PFSK-1 (cell line): ENCODE measurements around the gene NEK7.

ENCODE experiments used
- FOXP2 ChIP-seq: optimal IDR thresholded peaks from 2 replicates; pipeline ENCODE3; 2011; ENCODE audit warnings: borderline replicate concordance, control low read depth, inconsistent platforms; ENCODE audit not compliant: insufficient read depth; ENCODE audit errors: extremely low read length, extremely low read depth
- POLR2AphosphoS5 ChIP-seq: IDR thresholded peaks from 2 replicates; pipeline ENCODE4 v1.6.1; 2012; ENCODE audit warnings: low read depth, mild to moderate bottlenecking, control low read depth, low read length, moderate library complexity
- REST ChIP-seq, 2 experiments: IDR thresholded peaks; 2 replicates each; pipeline versions ENCODE4 v1.6.1 to v1.8.0; 2011 to 2012; ENCODE audit warnings: low read depth in 2 of 2, low read length in 2 of 2, control low read depth in 1 of 2, inconsistent platforms in 1 of 2, mild to moderate bottlenecking in 1 of 2, moderate library complexity in 1 of 2; ENCODE audit not compliant: insufficient read depth in 1 of 2
- SIN3A ChIP-seq: IDR thresholded peaks from 2 replicates; pipeline ENCODE4 v1.6.1; 2012; ENCODE audit warnings: mild to moderate bottlenecking, low read length, moderate library complexity, borderline replicate concordance; ENCODE audit not compliant: insufficient read depth
- TAF1 ChIP-seq: IDR thresholded peaks from 2 replicates; pipeline ENCODE4 v1.6.1; 2012; ENCODE audit warnings: low read length, control low read depth, borderline replicate concordance; ENCODE audit not compliant: insufficient read depth

The NEK7 gene

GRCh38 chr1:198272492-198272891 is 115.7 kb downstream of the NEK7 start:
- TF ChIP-seq TAF1 (no peak), SIN3A (no peak), POLR2AphosphoS5 (no peak), FOXP2 (no peak), REST (IDR thresholded peaks at IDR 0.05; ENCODE audit: insufficient read depth in 1 of 2, low read depth in 2 of 2, low read length in 2 of 2) (no peak)

- no peak for TF ChIP-seq POLR2AphosphoS5
- TF ChIP-seq FOXP2, result no peak
- TF ChIP-seq SIN3A, result no peak
- TF ChIP-seq REST (IDR thresholded peaks at IDR 0.05; ENCODE audit: insufficient read depth in 1 of 2, low read depth in 2 of 2, low read length in 2 of 2), result no peak
- no peak for TF ChIP-seq TAF1
Observed at GRCh38 chr1:198273748-198274295, 117.0 kb downstream of the NEK7 start.

- TF ChIP-seq REST (IDR thresholded peaks at IDR 0.05; ENCODE audit: insufficient read depth in 1 of 2, low read depth in 2 of 2, low read length in 2 of 2) (no peak), FOXP2 (no peak), POLR2AphosphoS5 (no peak; the same call in 1 of the 2 replicates), SIN3A (no peak), TAF1 (no peak)
Observed at GRCh38 chr1:198275597-198275996, 118.8 kb downstream of the NEK7 start.

- TF ChIP-seq TAF1, result no peak
- no peak for TF ChIP-seq SIN3A
- TF ChIP-seq REST (IDR thresholded peaks at IDR 0.05; ENCODE audit: insufficient read depth in 1 of 2, low read depth in 2 of 2, low read length in 2 of 2), result no peak
- TF ChIP-seq POLR2AphosphoS5, result no peak
- no peak for TF ChIP-seq FOXP2
Observed at GRCh38 chr1:198276241-198276640, 119.4 kb downstream of the NEK7 start.
